ENCODE data around the gene FUNDC2.
"Not testable (repeated sequence)": the region's sequence is repeated elsewhere in the genome, so short reads cannot be mapped to it uniquely, and the experiment has no call there.

Gene FUNDC2

GRCh38 chrX:155026727-155027508 lies at the start of gene FUNDC2:
FUNDC2 (plus strand) TSS chrX:155026844; CDS start chrX:155026939, 95 bp downstream.
- DNase-seq = peak; percentile 94

GRCh38 chrX:154979629-154980028 lies 47.0 kb upstream of the FUNDC2 start:
- DNase-seq = no peak

- peak; percentile 87 for DNase-seq
Measured at GRCh38 chrX:154980330-154981115, 46.1 kb upstream of the FUNDC2 start.

- no peak for DNase-seq
Measured at GRCh38 chrX:154981116-154981411, 45.6 kb upstream of the FUNDC2 start.

- DNase-seq = no peak
Measured at GRCh38 chrX:154986826-154987575, 39.6 kb upstream of the FUNDC2 start.

- DNase-seq = no peak
Measured at GRCh38 chrX:154987940-154988339, 38.7 kb upstream of the FUNDC2 start.

- DNase-seq = no peak
Measured at GRCh38 chrX:154988719-154989118, 37.9 kb upstream of the FUNDC2 start.

- no peak for DNase-seq
Measured at GRCh38 chrX:154990496-154990895, 36.1 kb upstream of the FUNDC2 start.

- peak; percentile 11 for DNase-seq
Measured at GRCh38 chrX:154991039-154991438, 35.6 kb upstream of the FUNDC2 start.

- DNase-seq = no peak
Measured at GRCh38 chrX:154991476-154991875, 35.2 kb upstream of the FUNDC2 start.

- no peak for DNase-seq
Measured at GRCh38 chrX:154998204-154998880, 28.3 kb upstream of the FUNDC2 start.

GRCh38 chrX:155000841-155001240 lies 25.8 kb upstream of the FUNDC2 start:
- no peak for DNase-seq

- peak; percentile 8 for DNase-seq
Measured at GRCh38 chrX:155001873-155002272, 24.8 kb upstream of the FUNDC2 start.

GRCh38 chrX:155005190-155005589 lies 21.5 kb upstream of the FUNDC2 start:
- no peak for DNase-seq

GRCh38 chrX:155006379-155006778 lies 20.3 kb upstream of the FUNDC2 start:
- not testable (repeated sequence) for DNase-seq

GRCh38 chrX:155006913-155007671 lies 19.6 kb upstream of the FUNDC2 start:
- DNase-seq = not testable (repeated sequence)

- DNase-seq = not testable (repeated sequence)
Measured at GRCh38 chrX:155008578-155008977, 18.1 kb upstream of the FUNDC2 start.

GRCh38 chrX:155009994-155010472 lies 16.6 kb upstream of the FUNDC2 start:
- no peak for DNase-seq

- no peak for DNase-seq
Measured at GRCh38 chrX:155020591-155020990, 6.1 kb upstream of the FUNDC2 start.

GRCh38 chrX:155022585-155022984 lies 4.1 kb upstream of the FUNDC2 start, which contains the start of gene F8:
F8 (minus strand) TSS chrX:155022723; CDS start chrX:155022552, 171 bp downstream.
- DNase-seq = no peak

- DNase-seq = no peak
Measured at GRCh38 chrX:155023907-155024833, 2.5 kb upstream of the FUNDC2 start.

Data from activated CD4-positive, alpha-beta T cell treated with anti-CD3 and anti-CD28 coated beads, Interleukin-10, Interleukin-2, amounts not matched to agents 100 ng/mL and 50 ng/mL, durations not matched to agents 16 hours and 8 hours (primary cell).